HG02623 (cell line): Measurements from ENCODE around the gene MRPL10.
A peak's percentile ranks its signal among the peaks of the same experiment; 100 is the strongest.

Experiments used
- ATAC-seq: cut with Tn5 transposase; IDR thresholded peaks from one replicate; pipeline ENCODE4 v1.9.1; 2021; ENCODE audit warnings: moderate library complexity; ENCODE audit not compliant: unreplicated experiment

Gene MRPL10

DNA sequence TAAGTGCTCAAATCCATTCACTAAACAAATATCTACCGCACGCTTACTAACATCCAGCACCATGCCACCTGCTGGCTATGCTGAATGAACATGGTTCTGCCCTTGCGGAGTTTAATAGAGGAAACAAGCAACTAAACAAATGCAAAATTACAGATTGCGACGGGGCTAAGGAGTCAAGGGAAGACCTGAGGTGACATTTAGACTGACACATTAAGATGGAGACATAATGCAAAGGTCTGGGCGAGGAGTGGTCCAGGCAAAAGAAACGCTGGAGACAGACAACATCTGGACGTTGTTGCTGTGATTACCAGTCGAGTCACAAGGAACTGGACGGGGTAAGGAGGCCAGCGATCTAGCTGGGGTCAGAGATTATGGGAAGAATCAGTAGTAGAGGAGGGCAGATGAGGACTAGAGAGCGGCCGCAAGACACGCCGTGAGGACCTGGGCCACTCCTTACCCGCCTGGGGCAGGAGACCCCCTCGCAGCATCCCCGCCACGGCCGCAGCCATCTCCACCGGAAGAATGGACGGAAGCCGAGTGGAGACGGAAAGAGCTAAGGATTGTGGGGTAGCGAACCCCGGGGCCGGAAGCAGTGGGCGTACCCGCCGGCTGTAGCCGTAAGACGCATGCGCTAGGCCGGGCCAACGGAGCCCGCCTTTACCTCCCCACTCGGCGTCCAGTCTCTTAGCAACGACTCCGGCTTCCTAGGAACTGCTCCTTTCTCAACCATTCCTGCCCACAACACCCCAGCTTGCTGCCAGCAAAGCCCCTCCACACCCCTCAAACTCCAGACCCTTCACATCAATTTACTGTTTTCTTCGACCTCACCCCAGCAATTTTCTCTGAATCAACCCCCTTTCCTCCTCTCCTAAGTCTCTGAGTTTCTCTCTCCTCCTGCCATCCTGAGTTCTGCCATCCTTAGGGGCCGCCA, at the start of gene MRPL10, which contains the start of gene LRRC46:
Gene MRPL10, minus strand, starts transcription at position 539 of the 931 bp plus-strand sequence. Its CDS starts 30 bp downstream, at position 509.
Gene LRRC46, plus strand, starts transcription at position 668 of the 931 bp plus-strand sequence. CDS start 320 bp downstream, outside the sequence.
- peak; percentile 91 for ATAC-seq

DNA sequence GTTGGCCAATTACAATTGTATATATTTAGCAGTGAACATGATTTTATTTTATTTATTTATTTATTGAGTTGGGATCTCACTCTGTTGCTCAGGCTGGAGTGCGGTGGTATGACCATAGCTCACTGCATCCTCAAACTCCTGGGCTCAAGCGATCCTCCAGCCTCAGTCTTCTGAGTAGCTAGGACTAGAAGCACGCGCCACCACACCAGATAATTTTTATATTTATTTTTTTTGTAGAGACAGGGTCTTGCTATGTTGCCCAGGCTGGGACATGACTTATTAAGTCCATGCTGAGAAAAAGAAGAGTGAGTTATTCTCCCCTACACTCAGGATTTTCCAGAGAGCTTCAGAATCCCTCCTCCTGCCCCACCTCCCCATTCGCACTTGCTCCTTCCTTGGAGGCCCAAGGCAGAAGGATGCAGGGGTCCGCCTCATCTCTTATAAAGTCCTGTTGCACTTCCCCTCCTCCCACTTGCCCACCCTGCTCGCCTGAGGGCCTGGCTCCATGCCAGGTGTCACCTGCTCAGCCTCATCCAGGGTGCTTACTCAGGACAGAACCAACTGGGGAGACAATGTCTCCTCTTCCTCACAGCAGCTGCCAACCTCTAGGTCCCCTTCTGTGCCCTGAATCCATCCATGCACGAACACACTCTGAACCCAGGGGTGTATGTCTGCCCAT, 48.6 kb upstream of the MRPL10 start:
- ATAC-seq: no peak

- no peak for ATAC-seq
Observed at GRCh38 chr17:47879028-47879585, 47.8 kb upstream of the MRPL10 start.

DNA sequence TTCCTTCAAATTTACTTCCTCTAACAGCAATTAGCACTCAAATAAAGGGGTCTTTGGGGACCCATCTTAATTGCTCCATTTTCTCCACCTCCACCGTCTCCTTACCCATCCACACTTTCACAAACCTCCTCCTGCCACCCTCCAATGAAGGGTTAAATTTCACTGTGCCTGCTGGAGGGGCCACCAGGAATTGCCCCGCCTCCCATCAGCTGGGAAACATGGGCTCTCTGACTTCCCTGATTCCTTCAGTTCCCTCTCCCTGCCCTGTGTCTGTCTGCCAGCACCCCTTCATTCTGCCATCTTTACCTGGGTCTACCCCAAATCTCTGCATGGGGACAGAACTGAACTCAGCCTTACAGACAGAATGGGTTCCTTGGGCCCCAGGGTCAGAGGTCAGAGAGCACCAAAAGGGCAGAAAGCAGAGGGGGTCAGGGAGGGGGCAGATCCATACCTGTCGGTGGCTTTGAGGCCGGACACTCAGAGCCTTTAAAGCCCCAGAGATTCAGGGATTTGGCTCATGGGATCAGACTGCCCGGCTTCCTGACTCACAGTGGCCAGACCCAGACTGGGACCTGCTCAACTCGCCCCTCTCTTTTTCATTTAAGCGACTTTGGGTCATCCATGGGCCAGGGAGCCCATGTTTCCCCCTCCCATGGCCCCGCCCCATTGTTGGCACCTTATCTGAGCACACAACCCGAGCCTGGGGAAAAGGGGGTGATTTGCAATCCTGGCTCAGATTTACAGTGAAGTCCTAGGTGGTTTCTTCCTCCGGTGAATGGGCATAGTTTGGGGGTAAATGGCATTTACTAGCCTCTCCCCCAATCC, 47.1 kb upstream of the MRPL10 start:
- ATAC-seq: no peak

DNA sequence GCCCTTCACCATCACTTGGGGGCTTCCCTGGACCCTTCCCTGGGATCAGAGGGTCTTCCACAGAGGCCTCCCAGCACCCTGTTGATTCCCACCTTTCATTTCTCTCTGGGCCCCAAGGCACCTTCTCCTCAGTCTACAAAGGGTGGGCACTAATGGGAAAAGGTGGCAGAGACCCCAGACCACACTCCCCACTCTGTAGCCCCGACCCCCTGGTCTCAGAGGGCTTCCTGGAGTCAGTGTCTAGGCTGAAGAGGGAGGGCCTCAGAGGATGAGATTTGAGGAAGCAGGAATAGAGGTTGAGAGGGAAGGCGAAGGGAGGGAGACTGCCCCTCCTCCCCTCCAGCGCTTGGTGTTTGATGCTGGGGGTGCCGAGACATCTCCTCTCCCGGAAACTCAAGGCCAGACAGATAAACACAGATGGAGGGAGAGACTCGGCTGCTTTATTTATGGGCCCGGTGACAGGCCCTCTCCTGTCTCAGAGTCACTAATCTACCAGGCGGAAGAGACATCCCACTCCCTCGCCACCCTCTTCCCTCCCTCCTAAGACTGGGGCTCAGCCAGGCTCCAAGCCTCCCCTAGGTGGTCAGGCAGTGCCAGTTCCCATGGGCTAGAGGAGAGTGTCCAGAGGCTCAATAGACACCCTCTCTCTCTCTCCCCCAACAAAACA, 46.2 kb upstream of the MRPL10 start:
- ATAC-seq: no peak

- no peak for ATAC-seq
Observed at GRCh38 chr17:47875011-47875985, 44.0 kb upstream of the MRPL10 start.

GRCh38 chr17:47873200-47874090, 42.1 kb upstream of the MRPL10 start:
- ATAC-seq: no peak

DNA sequence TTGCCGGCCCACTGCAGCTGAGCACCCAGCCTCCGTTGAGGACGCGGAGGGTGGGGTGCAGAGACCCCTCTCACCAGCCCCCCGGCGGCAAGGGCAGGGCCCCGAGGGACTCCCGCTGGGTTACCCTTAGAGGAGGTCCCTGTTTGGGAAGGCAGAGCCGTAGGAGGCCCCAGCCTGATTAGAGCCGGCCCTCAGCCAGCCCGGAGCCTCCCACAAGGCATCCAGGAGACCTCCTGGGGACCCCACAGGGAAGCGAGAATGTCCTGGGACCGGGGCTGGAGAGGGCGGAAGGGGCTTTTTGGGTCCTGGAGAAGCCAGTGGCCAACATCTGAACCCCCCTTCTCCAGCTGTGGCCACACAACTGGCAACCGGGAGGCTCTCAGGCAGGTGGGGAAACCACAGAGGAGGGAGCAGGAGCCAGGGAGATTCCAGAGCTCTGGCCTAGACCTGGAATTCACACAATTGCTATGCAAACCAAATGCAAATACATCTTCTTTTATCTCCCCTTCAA, 41.4 kb upstream of the MRPL10 start:
- no peak for ATAC-seq

DNA sequence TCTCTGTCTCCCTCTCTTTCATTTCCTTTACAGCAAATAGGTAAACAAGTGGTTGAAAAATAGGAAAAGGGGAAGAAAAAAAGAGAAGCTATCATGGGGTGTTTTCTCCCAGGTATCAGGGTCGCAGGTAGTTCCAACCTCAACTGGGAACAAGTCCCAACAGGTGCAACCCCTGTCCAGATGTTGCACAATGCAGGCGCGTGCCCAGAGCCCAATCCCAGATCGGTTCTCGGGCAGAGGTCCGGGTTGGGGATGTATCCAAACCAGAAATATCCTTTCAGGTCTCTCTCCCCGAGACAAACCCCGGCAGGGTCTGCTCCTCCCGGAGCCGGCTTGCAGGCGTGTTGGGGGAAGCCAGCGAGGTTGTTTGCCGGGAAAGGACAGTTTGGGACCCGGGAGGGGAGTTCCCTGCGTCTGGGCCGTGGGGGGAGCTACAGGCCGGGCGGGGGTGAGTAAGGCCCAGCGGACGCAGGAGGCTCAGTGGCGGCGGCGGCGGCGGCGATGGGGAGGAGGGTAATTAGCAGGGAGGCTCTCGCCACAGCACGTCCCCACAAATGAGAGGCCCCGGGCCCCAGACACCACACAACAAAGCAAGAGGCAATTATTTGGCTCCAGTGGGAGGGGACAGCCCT, 40.8 kb upstream of the MRPL10 start:
- ATAC-seq: no peak

DNA sequence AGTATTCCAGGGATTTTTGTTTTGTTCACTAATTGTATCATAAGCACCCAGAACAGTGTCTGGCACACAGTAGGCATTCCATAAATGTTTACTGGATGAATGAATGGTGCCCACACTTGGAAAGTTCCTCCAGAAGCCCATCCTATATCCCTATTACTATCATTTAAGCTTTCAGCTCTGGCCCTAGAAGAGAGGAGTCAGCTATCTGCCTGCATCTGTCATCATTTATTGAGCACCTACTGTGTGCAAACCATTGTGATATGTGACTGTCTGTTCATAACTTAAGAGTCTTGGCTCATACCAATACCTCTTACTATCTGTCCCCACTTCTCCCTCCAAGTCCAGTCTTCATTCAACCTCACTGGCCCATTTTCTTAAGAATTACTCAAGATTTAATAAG, 39.7 kb upstream of the MRPL10 start:
- ATAC-seq: no peak

- ATAC-seq: no peak
Observed at GRCh38 chr17:47870056-47870455, 38.7 kb upstream of the MRPL10 start.

DNA sequence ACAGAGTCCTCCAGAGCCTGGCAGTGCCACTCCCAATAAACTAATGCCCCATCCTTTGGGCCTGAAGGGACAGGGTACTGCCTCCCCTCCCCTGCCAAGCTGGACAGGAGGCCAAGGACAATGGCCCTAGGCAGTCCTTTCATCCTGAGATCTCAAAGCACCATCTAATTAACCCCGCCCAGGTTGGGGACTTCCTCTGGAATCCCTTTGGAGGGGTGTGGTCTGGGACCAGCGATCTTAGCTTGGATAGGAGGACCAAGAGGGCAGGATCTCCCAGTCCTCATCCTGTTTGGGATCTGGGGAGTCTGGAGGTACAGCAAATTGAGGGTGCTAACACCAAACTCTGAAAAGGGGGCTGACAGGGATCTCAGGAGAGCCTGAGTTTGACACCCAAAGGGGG, 37.8 kb upstream of the MRPL10 start:
- no peak for ATAC-seq

- ATAC-seq: no peak
Observed at GRCh38 chr17:47867813-47868533, 36.6 kb upstream of the MRPL10 start.

DNA sequence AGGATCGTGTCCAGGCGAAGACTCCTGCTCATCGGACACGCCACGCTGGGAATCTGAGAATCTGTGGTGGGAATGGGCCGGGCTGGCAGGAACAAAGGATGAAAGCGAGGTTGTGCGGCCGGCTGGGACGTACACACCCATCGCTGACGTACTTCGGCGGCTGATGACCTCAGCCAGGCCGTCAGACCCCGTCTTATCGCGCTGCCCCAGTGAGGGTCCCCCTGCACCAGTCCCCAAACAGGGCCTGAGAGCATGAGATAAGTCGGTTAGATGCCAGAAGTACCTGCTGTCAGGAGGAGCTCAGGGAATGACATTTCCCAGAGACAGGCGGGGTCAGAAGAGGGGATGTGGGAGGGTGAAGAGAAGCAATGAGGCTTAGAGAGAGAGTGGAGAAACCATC, 35.6 kb upstream of the MRPL10 start:
- no peak for ATAC-seq

- no peak for ATAC-seq
Observed at GRCh38 chr17:47864791-47865216, 33.5 kb upstream of the MRPL10 start.

GRCh38 chr17:47862621-47863440, 31.5 kb upstream of the MRPL10 start:
- ATAC-seq: no peak
